SU-DHL-6 (cell line): ENCODE measurements around the gene IFNG-AS1.

Experiments
- H2AFZ ChIP-seq: fragments of 200-600 bp; sonication (generic); 2 replicates; pipeline ENCODE4 v1.6.1; 2014; ENCODE audit warnings: low read depth, mild to moderate bottlenecking, moderate library complexity, mixed read lengths, antibody characterized with exemption, low read length; ENCODE audit not compliant: severe bottlenecking
- H3F3A ChIP-seq: fragments of 200-600 bp; shearing (Covaris generic); 2 replicates; pipeline ENCODE4 v1.6.0; 2016; ENCODE audit warnings: antibody characterized with exemption, mild to moderate bottlenecking; ENCODE audit not compliant: insufficient read depth
- H3K27ac ChIP-seq: fragments of 200-600 bp; sonication (generic); 2 replicates; pipeline ENCODE4 v1.5.1; 2016; ENCODE audit warnings: low read depth, mild to moderate bottlenecking, low read length, moderate library complexity, mixed read lengths
- H3K27me3 ChIP-seq: fragments of 200-600 bp; sonication (generic), shearing (Covaris generic); 2 replicates; pipeline ENCODE4 v1.6.0; 2014; ENCODE audit warnings: mild to moderate bottlenecking, low read length
- H3K36me3 ChIP-seq: fragments of 200-600 bp; sonication (generic); 2 replicates; pipeline ENCODE4 v1.6.1; 2014; ENCODE audit warnings: mild to moderate bottlenecking, low read length, mixed read lengths
- H3K4me2 ChIP-seq: fragments of 300-600, 200-600 bp; shearing (Covaris generic), sonication (generic); 2 replicates; pipeline ENCODE4 v1.6.0; 2014; ENCODE audit warnings: low read length, low read depth, mild to moderate bottlenecking; ENCODE audit not compliant: poor library complexity, severe bottlenecking
- H3K4me3 ChIP-seq: fragments of 200-600 bp; sonication (generic); 2 replicates; pipeline ENCODE4 v1.5.1; 2014; ENCODE audit warnings: antibody characterized with exemption, low read length, mild to moderate bottlenecking, mixed read lengths; ENCODE audit not compliant: insufficient read depth, poor library complexity, severe bottlenecking
- H3K79me2 ChIP-seq: fragments of 200-600 bp; sonication (generic); 2 replicates; pipeline ENCODE4 v1.6.1; 2014; ENCODE audit warnings: mild to moderate bottlenecking, low read length, moderate library complexity; ENCODE audit not compliant: insufficient read depth
- H3K9ac ChIP-seq: fragments of 200-600 bp; sonication (generic); 2 replicates; pipeline ENCODE4 v1.7.0; 2014; ENCODE audit warnings: mild to moderate bottlenecking, low read length
- H3K9me2 ChIP-seq: fragments of 200-600 bp; sonication (generic); replicated peaks from 2 replicates; pipeline ENCODE4 v1.6.1; 2014; ENCODE audit warnings: low read length; ENCODE audit not compliant: insufficient read depth
- H3K9me3 ChIP-seq: fragments of 200-600 bp; sonication (generic); 2 replicates; pipeline ENCODE4 v1.6.1; 2014; ENCODE audit warnings: low read length, mixed read lengths; ENCODE audit not compliant: insufficient read depth
- H4K20me1 ChIP-seq: fragments of 200-600 bp; sonication (generic); 2 replicates; pipeline ENCODE4 v1.6.1; 2014; ENCODE audit warnings: low read depth, mild to moderate bottlenecking, antibody characterized with exemption, low read length, moderate library complexity, mixed read lengths
- CTCF ChIP-seq: fragments of 200-600 bp; sonication (generic); IDR thresholded peaks from one replicate; pipeline ENCODE4 v1.5.1; 2017; ENCODE audit warnings: antibody characterized with exemption, mild to moderate bottlenecking, low read length, moderate library complexity; ENCODE audit not compliant: insufficient read depth, poor library complexity, severe bottlenecking
- EZH2phosphoT487 ChIP-seq: fragments of 200-600 bp; sonication (generic), shearing (Covaris generic); conservative IDR thresholded peaks from 2 replicates; pipeline ENCODE4 v1.6.1; 2018; ENCODE audit warnings: mild to moderate bottlenecking, antibody characterized with exemption, low read length, moderate library complexity, mixed read lengths

The IFNG-AS1 gene

GRCh38 chr12:68003777-68004176 is 14.5 kb downstream of the IFNG-AS1 start:
- H3K27ac ChIP-seq: no peak overlapping the region
- TF ChIP-seq EZH2phosphoT487 (no peak), CTCF (no peak)
- no peaks in the 10 kb centered on the region for H3K9me2 ChIP-seq
- peaks cover 45% of the 10 kb centered on the region for H3K36me3 ChIP-seq
- peaks cover 58% of the 10 kb centered on the region for H3K79me2 ChIP-seq
- H2AFZ ChIP-seq: no peak overlapping the region
- H3K4me3 ChIP-seq: no peak overlapping the region
- peaks cover 10% of the 10 kb centered on the region; the same call in 1 of the 2 replicates for H3F3A ChIP-seq
- no peak overlapping the region for H3K9ac ChIP-seq
- no peak overlapping the region for H3K4me2 ChIP-seq
- H3K9me3 ChIP-seq: no peaks in the 10 kb centered on the region
- no peaks in the 10 kb centered on the region for H3K27me3 ChIP-seq
- no peaks in the 10 kb centered on the region for H4K20me1 ChIP-seq

- H3K79me2 ChIP-seq: peaks cover 37% of the 10 kb centered on the region
- H3K9ac ChIP-seq: no peak overlapping the region
- no peaks in the 10 kb centered on the region for H3K9me3 ChIP-seq
- H3K9me2 ChIP-seq: no peaks in the 10 kb centered on the region
- H3K27ac ChIP-seq: no peak overlapping the region
- H3K36me3 ChIP-seq: peaks cover 36% of the 10 kb centered on the region
- H3K27me3 ChIP-seq: no peaks in the 10 kb centered on the region
- no peak for TF ChIP-seq CTCF
- no peak for TF ChIP-seq EZH2phosphoT487
- no peak overlapping the region for H3K4me3 ChIP-seq
- H3F3A ChIP-seq: no peaks in the 10 kb centered on the region
- H4K20me1 ChIP-seq: no peaks in the 10 kb centered on the region
- no peak overlapping the region for H2AFZ ChIP-seq
- H3K4me2 ChIP-seq: no peak overlapping the region
Measured at GRCh38 chr12:68007033-68007432, 17.8 kb downstream of the IFNG-AS1 start.

GRCh38 chr12:68007466-68007865 is 18.2 kb downstream of the IFNG-AS1 start:
- no peaks in the 10 kb centered on the region for H4K20me1 ChIP-seq
- peaks cover 33% of the 10 kb centered on the region for H3K36me3 ChIP-seq
- H3K4me2 ChIP-seq: no peak overlapping the region
- H3K9me2 ChIP-seq: no peaks in the 10 kb centered on the region
- H3K27ac ChIP-seq: no peak overlapping the region
- TF ChIP-seq CTCF: no peak
- no peak for TF ChIP-seq EZH2phosphoT487
- no peaks in the 10 kb centered on the region for H3F3A ChIP-seq
- no peak overlapping the region for H3K4me3 ChIP-seq
- H3K9me3 ChIP-seq: no peaks in the 10 kb centered on the region
- peaks cover 33% of the 10 kb centered on the region for H3K79me2 ChIP-seq
- no peaks in the 10 kb centered on the region for H3K27me3 ChIP-seq
- H3K9ac ChIP-seq: no peak overlapping the region
- no peak overlapping the region for H2AFZ ChIP-seq
